GM10248 (cell line): ENCODE results near the gene TAP2.

Experiments used
- CTCF ChIA-PET: fragments of 300-600 bp; sonication (Branson Sonifier 250); formaldehyde crosslinking; extraction: SDS; loops from one replicate; lab custom pipeline; 2021; ENCODE audit warnings: antibody characterized with exemption; lab: Yijun Ruan, JAX
- POLR2A ChIA-PET: fragments of 350-650 bp; sonication (Branson Sonifier 250); formaldehyde crosslinking; extraction: SDS; loops from one replicate; lab custom pipeline; 2020; ENCODE audit warnings: antibody characterized with exemption; lab: Yijun Ruan, JAX
- DNase-seq: peaks from one replicate; pipeline ENCODE4 v3.0.0; 2012; ENCODE audit errors: extremely low spot score
- CTCF ChIP-seq: IDR thresholded peaks from 2 replicates; pipeline ENCODE4 v1.5.1; 2012; ENCODE audit warnings: mild to moderate bottlenecking, low read depth; ENCODE audit errors: extremely low read depth, missing control alignments, control extremely low read depth

The TAP2 gene

GRCh38 chr6:32792901-32793435, 45.6 kb downstream of the TAP2 start:
- no peak for DNase-seq
- TF ChIP-seq CTCF = no peak
- POLR2A ChIA-PET = no interaction called here
- CTCF ChIA-PET = interaction anchor here (1.0 to 3.2 kb wide), 8 partner anchors 7 to 548 kb away, joined by 3 to 45 read pairs (median 4); partner anchors contain the start of gene TAP2

GRCh38 chr6:32790306-32790705, 48.2 kb downstream of the TAP2 start:
- ChIA-PET POLR2A (no interaction called here), CTCF (interaction anchor here (12.7 kb wide), 1 partner anchor 376 kb away, joined by 234 read pairs; the partner anchor contains the start of gene BTNL2)
- DNase-seq = no peak
- TF ChIP-seq CTCF = no peak
